WTC11 (cell line): Measurements from ENCODE around the gene COX7C. TPM values are rescaled to one million over a fixed set of nuclear protein-coding genes. Genes with fewer than 3 reads are reported as not detected.
"Not testable (repeated sequence)": the region's sequence is repeated elsewhere in the genome, so short reads cannot be mapped to it uniquely, and the experiment has no call there.

ENCODE experiments used
- ATAC-seq: fragments of 200-7000 bp; cut with Tn5 transposase; 2 replicates; pipeline ENCODE4 v1.10.0; 2021; ENCODE audit warnings: mild to moderate bottlenecking, moderate library complexity
- CTCF ChIA-PET: fragments of 300-600 bp; sonication (Branson Sonifier 250); formaldehyde crosslinking; loops from one replicate; lab custom pipeline; 2021; ENCODE audit warnings: antibody characterized with exemption; lab: Charles Lee
- POLR2A ChIA-PET: fragments of 350-600 bp; sonication (Branson Sonifier 250); formaldehyde crosslinking; loops from one replicate; lab custom pipeline; 2021; ENCODE audit warnings: antibody characterized with exemption; lab: Charles Lee
- DNase-seq: peaks from one replicate; pipeline ENCODE4 v3.0.0; 2021; ENCODE audit warnings: low spot score
- H3K27ac Mint-ChIP-seq: 2 replicates; pipeline ENCODE4 v1.8.0; 2021; ENCODE audit warnings: mixed read lengths
- H3K27me3 Mint-ChIP-seq: 2 replicates; pipeline ENCODE4 v1.8.0; 2021; ENCODE audit warnings: low read depth, mild to moderate bottlenecking, moderate library complexity, mixed read lengths
- H3K36me3 Mint-ChIP-seq: 2 replicates; pipeline ENCODE4 v1.8.0; 2021; ENCODE audit warnings: mixed read lengths
- H3K4me1 Mint-ChIP-seq: 2 replicates; pipeline ENCODE4 v1.8.0; 2022; ENCODE audit warnings: mixed read lengths
- H3K4me3 Mint-ChIP-seq: 2 replicates; pipeline ENCODE4 v1.8.0; 2021; ENCODE audit warnings: mild to moderate bottlenecking, moderate library complexity, mixed read lengths
- H3K9me3 Mint-ChIP-seq: 2 replicates; pipeline ENCODE4 v1.8.0; 2021; ENCODE audit warnings: mixed read lengths
- AFF4 ChIP-seq: sonication (generic); formaldehyde crosslinking; IDR thresholded peaks from 2 replicates; pipeline ENCODE4 v1.8.1; 2023; ENCODE audit warnings: mild to moderate bottlenecking, missing genetic modification reagents, borderline replicate concordance
- CDX4 ChIP-seq: fragments of 250-450 bp; sonication (Bioruptor Pico); IDR thresholded peaks from 2 replicates; pipeline ENCODE4 v1.9.0; 2021; ENCODE audit warnings: moderate library complexity, mild to moderate bottlenecking, inconsistent platforms, borderline replicate concordance
- CREB1 ChIP-seq: sonication (generic); formaldehyde crosslinking; IDR thresholded peaks from 2 replicates; pipeline ENCODE4 v1.8.0; 2023; ENCODE audit warnings: mild to moderate bottlenecking, missing genetic modification reagents
- CTCF ChIP-seq: fragments of 200-600 bp; IDR thresholded peaks from 2 replicates; pipeline ENCODE4 v1.8.0; 2022; ENCODE audit warnings: antibody characterized with exemption
- ELF4 ChIP-seq: sonication (generic); formaldehyde crosslinking; IDR thresholded peaks from 2 replicates; pipeline ENCODE4 v1.8.1; 2022; ENCODE audit warnings: low read depth, mild to moderate bottlenecking, moderate library complexity, missing genetic modification reagents
- FOXJ3 ChIP-seq: sonication (generic); formaldehyde crosslinking; IDR thresholded peaks from 2 replicates; pipeline ENCODE4 v1.9.0; 2021; ENCODE audit warnings: missing genetic modification reagents, mild to moderate bottlenecking, borderline replicate concordance
- NR3C1 ChIP-seq: sonication (generic); formaldehyde crosslinking; conservative IDR thresholded peaks from 2 replicates; pipeline ENCODE4 v1.8.1; 2023; ENCODE audit warnings: low read depth, mild to moderate bottlenecking, missing genetic modification reagents
- OVOL2 ChIP-seq: fragments of 250-450 bp; sonication (Bioruptor Pico); IDR thresholded peaks from 2 replicates; pipeline ENCODE4 v1.9.0; 2021; ENCODE audit warnings: mild to moderate bottlenecking, borderline replicate concordance
- ZNF219 ChIP-seq: sonication (generic); formaldehyde crosslinking; IDR thresholded peaks from 2 replicates; pipeline ENCODE4 v1.8.0; 2023; ENCODE audit warnings: missing genetic modification reagents, mild to moderate bottlenecking, borderline replicate concordance
- ZNF232 ChIP-seq: sonication (generic); formaldehyde crosslinking; IDR thresholded peaks from 2 replicates; pipeline ENCODE4 v1.8.0; 2022; ENCODE audit warnings: mild to moderate bottlenecking, missing genetic modification reagents
- total RNA-seq: library from RNA; stranded (reverse); gene quantifications from 3 replicates; pipeline ENCODE4 v1.2.3, GENCODE V29; 2021
- TF ChIP-seq, protein P1 (sequence below): sonication (generic); formaldehyde crosslinking; IDR thresholded peaks from 2 replicates; pipeline ENCODE4 v1.8.0; 2022; ENCODE audit warnings: mild to moderate bottlenecking, missing genetic modification reagents
- TF ChIP-seq, protein P2 (sequence below): sonication (generic); formaldehyde crosslinking; IDR thresholded peaks from 2 replicates; pipeline ENCODE4 v1.8.1; 2023; ENCODE audit warnings: mild to moderate bottlenecking, missing genetic modification reagents, moderate library complexity

The COX7C gene
- total RNA-seq, 1 experiment from 2014 or later: 858 TPM

DNA sequence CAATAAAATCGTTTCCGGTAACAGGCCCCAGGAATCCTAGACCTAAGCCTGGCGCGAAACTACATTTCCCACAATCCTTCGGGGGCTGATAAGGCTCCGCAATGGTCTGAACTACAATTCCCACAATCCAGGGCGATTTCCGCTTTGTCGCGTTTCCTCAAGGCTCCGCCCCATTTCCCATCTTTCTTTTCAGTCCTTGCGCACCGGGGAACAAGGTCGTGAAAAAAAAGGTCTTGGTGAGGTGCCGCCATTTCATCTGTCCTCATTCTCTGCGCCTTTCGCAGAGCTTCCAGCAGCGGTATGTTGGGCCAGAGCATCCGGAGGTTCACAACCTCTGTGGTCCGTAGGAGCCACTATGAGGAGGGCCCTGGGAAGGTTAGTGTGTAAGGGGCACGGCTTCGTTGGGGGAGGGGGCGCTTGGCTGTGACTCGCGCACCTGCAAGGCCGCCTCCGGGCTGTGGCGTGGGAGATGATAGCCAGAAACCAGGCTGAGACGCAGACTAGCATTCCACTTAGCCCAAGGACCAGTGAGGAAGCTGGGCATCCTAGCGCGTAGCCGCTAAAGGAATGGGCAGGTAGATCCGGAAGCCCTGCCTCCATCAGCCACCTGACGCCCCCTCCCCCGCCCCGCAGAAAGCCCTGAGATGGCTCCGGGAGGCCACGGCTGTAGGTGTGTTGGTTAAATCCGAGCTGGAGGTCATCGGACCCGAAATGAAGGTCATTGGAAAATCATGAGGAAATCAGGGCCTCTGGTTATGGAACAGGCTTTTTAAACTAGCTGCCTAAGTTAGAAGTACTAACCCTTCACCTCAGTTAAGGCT lies at the start of gene COX7C (continued):
- TF ChIP-seq ZNF232 (CRISPR knock-in tag) (no peak), CDX4 (CRISPR knock-in tag) (no peak), AFF4 (CRISPR knock-in tag) (no peak), CREB1 (no peak), NR3C1 (CRISPR knock-in tag) (no peak), OVOL2 (no peak), ELF4 (no peak), ZNF219 (CRISPR knock-in tag) (no peak), CTCF (no peak), FOXJ3 (no peak)
- TF ChIP-seq, protein P1, sequence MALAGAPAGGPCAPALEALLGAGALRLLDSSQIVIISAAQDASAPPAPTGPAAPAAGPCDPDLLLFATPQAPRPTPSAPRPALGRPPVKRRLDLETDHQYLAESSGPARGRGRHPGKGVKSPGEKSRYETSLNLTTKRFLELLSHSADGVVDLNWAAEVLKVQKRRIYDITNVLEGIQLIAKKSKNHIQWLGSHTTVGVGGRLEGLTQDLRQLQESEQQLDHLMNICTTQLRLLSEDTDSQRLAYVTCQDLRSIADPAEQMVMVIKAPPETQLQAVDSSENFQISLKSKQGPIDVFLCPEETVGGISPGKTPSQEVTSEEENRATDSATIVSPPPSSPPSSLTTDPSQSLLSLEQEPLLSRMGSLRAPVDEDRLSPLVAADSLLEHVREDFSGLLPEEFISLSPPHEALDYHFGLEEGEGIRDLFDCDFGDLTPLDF (CRISPR knock-in tag): no peak
- TF ChIP-seq, protein P2, sequence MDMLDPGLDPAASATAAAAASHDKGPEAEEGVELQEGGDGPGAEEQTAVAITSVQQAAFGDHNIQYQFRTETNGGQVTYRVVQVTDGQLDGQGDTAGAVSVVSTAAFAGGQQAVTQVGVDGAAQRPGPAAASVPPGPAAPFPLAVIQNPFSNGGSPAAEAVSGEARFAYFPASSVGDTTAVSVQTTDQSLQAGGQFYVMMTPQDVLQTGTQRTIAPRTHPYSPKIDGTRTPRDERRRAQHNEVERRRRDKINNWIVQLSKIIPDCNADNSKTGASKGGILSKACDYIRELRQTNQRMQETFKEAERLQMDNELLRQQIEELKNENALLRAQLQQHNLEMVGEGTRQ: no peak
- TF ChIP-seq, all 79 proteins: peak for 19

DNA sequence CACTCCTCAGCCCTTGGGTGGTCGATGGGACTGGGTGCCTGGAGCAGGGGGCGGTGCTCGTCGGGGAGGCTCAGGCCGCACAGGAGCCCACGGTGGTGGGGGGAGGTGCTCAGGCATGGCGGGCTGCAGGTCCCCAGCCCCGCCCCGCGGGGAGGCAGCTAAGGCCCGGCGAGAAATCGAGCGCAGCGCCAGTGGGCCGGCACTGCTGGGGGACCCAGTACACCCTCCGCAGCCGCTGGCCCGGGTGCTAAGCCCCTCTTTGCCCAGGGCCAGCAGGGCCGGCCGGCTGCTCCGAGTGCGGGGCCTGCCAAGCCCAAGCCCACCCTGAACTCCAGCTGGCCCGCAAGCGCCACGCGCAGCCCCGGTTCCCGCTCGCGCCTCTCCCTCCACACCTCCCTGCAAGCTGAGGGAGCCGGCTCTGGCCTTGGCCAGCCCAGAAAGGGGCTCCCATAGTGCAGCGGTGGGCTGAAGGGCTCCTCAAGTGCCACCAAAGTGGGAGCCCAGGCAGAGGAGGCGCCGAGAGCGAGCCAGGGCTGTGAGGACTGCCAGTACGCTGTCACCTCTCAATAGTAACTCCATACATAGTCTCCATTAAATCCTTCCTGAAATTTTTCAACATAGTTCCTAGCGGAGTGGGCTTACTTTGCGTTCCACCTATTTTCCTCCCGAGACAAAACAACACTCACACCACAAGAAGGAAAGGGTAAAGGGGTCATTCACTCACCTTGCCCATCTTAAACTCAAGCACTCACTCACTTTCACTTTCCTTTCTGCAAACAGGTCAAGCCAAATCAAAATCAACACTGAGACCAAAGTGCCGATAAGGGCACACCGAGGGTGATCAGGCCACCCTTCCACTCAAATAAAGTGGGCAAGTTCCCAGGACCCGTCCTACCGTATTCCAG lies 48.0 kb upstream of the COX7C start:
- H3K4me1 Mint-ChIP-seq, H3K27me3 Mint-ChIP-seq, H3K4me3 Mint-ChIP-seq, H3K36me3 Mint-ChIP-seq, DNase-seq, POLR2A ChIA-PET, H3K27ac Mint-ChIP-seq, CTCF ChIA-PET, ATAC-seq, H3K9me3 Mint-ChIP-seq: not testable (repeated sequence)
